ENCODE data around the gene VIT. TPM values are rescaled to one million over a fixed set of nuclear protein-coding genes. Genes with fewer than 3 reads are reported as not detected.

VIT gene
- polyA plus RNA-seq, 3 donors: not detected

GRCh38 chr2:36705326-36706020, 9.0 kb downstream of the VIT start:
- intact Hi-C loops (cut with micrococcal nuclease): no loop called here
- H3K4me1 ChIP-seq (ENCODE audit: control insufficient read depth in 1 of 2, insufficient read depth in 2 of 2, low read length in 2 of 2): peaks cover 16 to 22% of the 10 kb centered on the region in 2 donors
- H3K4me2 ChIP-seq (replicated peaks; ENCODE audit: extremely low read depth, low read length, poor library complexity, severe bottlenecking): peak overlapping the region; percentile 10
- no peaks in the 10 kb centered on the region for H3K79me2 ChIP-seq (ENCODE audit: insufficient read depth, low read length)
- WGBS (ENCODE audit: insufficient coverage): 100% methylated on average over 1 of the region's 9 CpGs
- Mint-ChIP-seq H3K27ac (peak overlapping the region in 4 of 7 donors; percentile 21 to 71 (median 42)), H3K36me3 (no peaks in the 10 kb centered on the region), H3K4me1 (peaks cover 28% of the 10 kb centered on the region), H3K9me3 (peaks cover 0 to 5% (median 0%) of the 10 kb centered on the region in 7 donors), H3K27me3 (ENCODE audit: low read depth in 3 of 3) (no peaks in the 10 kb centered on the region), H3K4me3 (peak overlapping the region in 1 of 2 donors; percentile 11)
- no peak overlapping the region for H3K9ac ChIP-seq (ENCODE audit: insufficient read depth, low read length, poor library complexity, severe bottlenecking)
- TF ChIP-seq, protein P1, sequence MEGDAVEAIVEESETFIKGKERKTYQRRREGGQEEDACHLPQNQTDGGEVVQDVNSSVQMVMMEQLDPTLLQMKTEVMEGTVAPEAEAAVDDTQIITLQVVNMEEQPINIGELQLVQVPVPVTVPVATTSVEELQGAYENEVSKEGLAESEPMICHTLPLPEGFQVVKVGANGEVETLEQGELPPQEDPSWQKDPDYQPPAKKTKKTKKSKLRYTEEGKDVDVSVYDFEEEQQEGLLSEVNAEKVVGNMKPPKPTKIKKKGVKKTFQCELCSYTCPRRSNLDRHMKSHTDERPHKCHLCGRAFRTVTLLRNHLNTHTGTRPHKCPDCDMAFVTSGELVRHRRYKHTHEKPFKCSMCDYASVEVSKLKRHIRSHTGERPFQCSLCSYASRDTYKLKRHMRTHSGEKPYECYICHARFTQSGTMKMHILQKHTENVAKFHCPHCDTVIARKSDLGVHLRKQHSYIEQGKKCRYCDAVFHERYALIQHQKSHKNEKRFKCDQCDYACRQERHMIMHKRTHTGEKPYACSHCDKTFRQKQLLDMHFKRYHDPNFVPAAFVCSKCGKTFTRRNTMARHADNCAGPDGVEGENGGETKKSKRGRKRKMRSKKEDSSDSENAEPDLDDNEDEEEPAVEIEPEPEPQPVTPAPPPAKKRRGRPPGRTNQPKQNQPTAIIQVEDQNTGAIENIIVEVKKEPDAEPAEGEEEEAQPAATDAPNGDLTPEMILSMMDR (IDR thresholded peaks at IDR 0.05): no peak
- DNase-seq: no peak
- H2AFZ ChIP-seq (ENCODE audit: insufficient read depth, low read depth, low read length, poor library complexity, severe bottlenecking): no peak overlapping the region
- no peaks in the 10 kb centered on the region for H4K20me1 ChIP-seq (ENCODE audit: insufficient read depth, low read length)
- peak overlapping the region in 1 of 2 donors; percentile 23 for H3K27ac ChIP-seq (ENCODE audit: low read depth in 1 of 2, low read length in 2 of 2)
- no peaks in the 10 kb centered on the region for H3K9me3 ChIP-seq (replicated peaks in 1 of 2; ENCODE audit: control insufficient read depth in 1 of 2, insufficient read depth in 1 of 2, low read length in 2 of 2)
- no peaks in the 10 kb centered on the region for H3K36me3 ChIP-seq (replicated peaks in 1 of 2; ENCODE audit: control insufficient read depth in 1 of 2, insufficient read depth in 2 of 2, low read length in 2 of 2)
- H3K27me3 ChIP-seq (ENCODE audit: control insufficient read depth in 2 of 2, insufficient read depth in 2 of 2, low read length in 2 of 2): no peaks in the 10 kb centered on the region
- no peak overlapping the region for H3K4me3 ChIP-seq (replicated peaks in 1 of 3; ENCODE audit: low read depth in 2 of 3, low read length in 3 of 3)

GRCh38 chr2:36706021-36706876, 9.7 kb downstream of the VIT start:
- DNase-seq: peak; percentile 15 to 61 (median 54)
- no peaks in the 10 kb centered on the region for H4K20me1 ChIP-seq (ENCODE audit: insufficient read depth, low read length)
- H3K27ac ChIP-seq (ENCODE audit: low read depth in 1 of 2, low read length in 2 of 2): peak overlapping the region in 1 of 2 donors; percentile 23
- 93% methylated on average over 3 of the region's 5 CpGs for WGBS (ENCODE audit: insufficient coverage)
- H3K4me1 ChIP-seq (ENCODE audit: control insufficient read depth in 1 of 2, insufficient read depth in 2 of 2, low read length in 2 of 2): peaks cover 16 to 22% of the 10 kb centered on the region in 2 donors
- Mint-ChIP-seq H3K27me3 (ENCODE audit: low read depth in 3 of 3) (no peaks in the 10 kb centered on the region), H3K4me3 (peak overlapping the region in 1 of 2 donors; percentile 28), H3K27ac (peak overlapping the region in 6 of 7 donors; percentile 21 to 89 (median 44)), H3K9me3 (peaks cover 2 to 7% (median 4%) of the 10 kb centered on the region in 7 donors), H3K36me3 (no peaks in the 10 kb centered on the region), H3K4me1 (peaks cover 28% of the 10 kb centered on the region)
- no peak overlapping the region for H3K4me3 ChIP-seq (replicated peaks in 1 of 3; ENCODE audit: low read depth in 2 of 3, low read length in 3 of 3)
- H3K36me3 ChIP-seq (replicated peaks in 1 of 2; ENCODE audit: control insufficient read depth in 1 of 2, insufficient read depth in 2 of 2, low read length in 2 of 2): no peaks in the 10 kb centered on the region
- TF ChIP-seq, protein P1 (IDR thresholded peaks at IDR 0.05): no peak
- no peaks in the 10 kb centered on the region for H3K79me2 ChIP-seq (ENCODE audit: insufficient read depth, low read length)
- H3K4me2 ChIP-seq (replicated peaks; ENCODE audit: extremely low read depth, low read length, poor library complexity, severe bottlenecking): peak overlapping the region; percentile 10
- no peak overlapping the region for H2AFZ ChIP-seq (ENCODE audit: insufficient read depth, low read depth, low read length, poor library complexity, severe bottlenecking)
- intact Hi-C loops (cut with micrococcal nuclease): no loop called here
- H3K9me3 ChIP-seq (replicated peaks in 1 of 2; ENCODE audit: control insufficient read depth in 1 of 2, insufficient read depth in 1 of 2, low read length in 2 of 2): peaks cover 0 to 7% of the 10 kb centered on the region in 2 donors
- H3K9ac ChIP-seq (ENCODE audit: insufficient read depth, low read length, poor library complexity, severe bottlenecking): no peak overlapping the region
- H3K27me3 ChIP-seq (ENCODE audit: control insufficient read depth in 2 of 2, insufficient read depth in 2 of 2, low read length in 2 of 2): no peaks in the 10 kb centered on the region
